HG02943 (cell line): ENCODE data around the gene RIMKLA.

ENCODE experiments used
- ATAC-seq: cut with Tn5 transposase; IDR thresholded peaks from one replicate; pipeline ENCODE4 v1.9.1; 2021; ENCODE audit warnings: mild to moderate bottlenecking, low read depth, moderate library complexity; ENCODE audit not compliant: unreplicated experiment

The RIMKLA gene

GRCh38 chr1:42424201-42424600, 43.6 kb downstream of the RIMKLA start:
- no peak for ATAC-seq

GRCh38 chr1:42427240-42427639, 46.6 kb downstream of the RIMKLA start:
- no peak for ATAC-seq

DNA sequence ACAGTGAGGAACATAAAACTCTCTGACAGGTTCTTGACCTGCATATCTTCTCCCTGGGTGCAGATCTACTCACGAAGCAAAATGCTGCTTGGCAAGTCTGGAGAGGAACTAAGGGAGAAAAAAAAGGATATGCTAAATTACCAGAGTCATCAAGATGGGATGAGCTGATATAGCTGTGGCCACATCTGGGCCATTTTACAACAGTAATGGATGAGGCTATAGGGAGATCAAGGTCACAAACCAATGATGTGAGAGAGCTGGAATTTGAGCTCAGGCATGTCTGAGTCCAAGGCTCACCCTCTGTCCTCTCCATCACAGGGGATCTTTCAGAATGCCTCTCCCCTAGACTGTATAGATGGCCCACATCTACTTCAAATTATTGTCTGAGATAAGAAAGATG, 49.0 kb downstream of the RIMKLA start:
- ATAC-seq, result no peak

DNA sequence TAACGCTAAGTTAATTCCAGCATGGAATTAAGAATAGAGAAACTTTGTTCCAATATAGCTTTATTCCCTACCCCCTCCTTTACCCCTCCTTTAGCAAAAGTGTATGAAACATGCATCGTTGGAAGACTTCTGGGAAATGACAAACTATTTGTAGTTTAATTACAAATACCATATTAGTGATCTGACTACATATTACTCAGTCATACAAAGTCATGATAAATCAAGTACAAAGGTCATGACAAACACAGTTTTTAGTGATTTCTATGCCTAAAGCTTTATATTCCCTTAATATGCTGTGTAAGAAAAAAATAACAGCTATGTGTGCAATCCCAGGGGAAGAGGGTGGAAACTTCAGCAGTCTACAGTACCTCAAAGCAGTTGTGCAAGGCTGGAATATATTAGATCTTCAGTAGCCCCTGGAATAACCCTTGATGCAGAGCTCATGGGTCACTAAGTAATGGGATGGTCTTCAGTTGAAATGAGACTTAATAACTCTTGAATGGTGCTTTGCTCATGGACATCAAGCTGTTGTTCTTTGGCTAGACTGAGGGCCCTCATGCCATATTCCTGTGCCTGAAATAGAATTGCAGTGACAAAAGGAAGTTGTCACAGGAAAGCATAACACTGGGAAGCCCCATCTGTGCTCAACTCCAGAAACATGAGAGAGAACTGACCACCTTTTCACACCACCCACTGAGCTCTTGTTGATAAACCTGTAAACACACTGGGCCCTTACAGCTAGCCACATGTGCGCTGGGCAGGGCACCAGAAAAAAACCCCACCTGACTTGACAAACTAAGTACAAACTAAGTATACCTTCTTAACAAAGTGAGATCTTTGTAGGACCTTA, 49.9 kb downstream of the RIMKLA start:
- no peak for ATAC-seq

- no peak for ATAC-seq
Measured at GRCh38 chr1:42431514-42431913, 50.9 kb downstream of the RIMKLA start.

DNA sequence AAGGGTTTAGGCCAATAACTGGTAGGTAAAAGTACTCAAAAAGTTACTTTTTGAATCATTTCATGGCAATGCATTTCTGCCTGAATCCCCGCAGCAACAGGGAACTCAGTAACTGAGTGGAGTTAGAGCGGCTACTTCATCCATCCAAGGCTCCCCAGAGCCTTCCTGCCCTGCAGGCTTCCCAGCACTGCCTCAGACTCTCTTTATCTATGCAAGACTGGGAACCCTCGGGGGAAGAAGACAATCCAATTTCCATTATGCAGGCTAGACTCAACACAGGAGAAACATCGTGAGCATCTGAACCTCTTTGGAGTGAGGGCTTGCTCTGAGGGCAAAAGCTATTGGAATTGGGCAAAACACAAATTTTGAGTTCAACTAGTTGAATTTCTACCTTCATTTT, 52.1 kb downstream of the RIMKLA start:
- no peak for ATAC-seq

- no peak for ATAC-seq
Measured at GRCh38 chr1:42433369-42433768, 52.8 kb downstream of the RIMKLA start.

- no peak for ATAC-seq
Measured at GRCh38 chr1:42434340-42434739, 53.7 kb downstream of the RIMKLA start.

DNA sequence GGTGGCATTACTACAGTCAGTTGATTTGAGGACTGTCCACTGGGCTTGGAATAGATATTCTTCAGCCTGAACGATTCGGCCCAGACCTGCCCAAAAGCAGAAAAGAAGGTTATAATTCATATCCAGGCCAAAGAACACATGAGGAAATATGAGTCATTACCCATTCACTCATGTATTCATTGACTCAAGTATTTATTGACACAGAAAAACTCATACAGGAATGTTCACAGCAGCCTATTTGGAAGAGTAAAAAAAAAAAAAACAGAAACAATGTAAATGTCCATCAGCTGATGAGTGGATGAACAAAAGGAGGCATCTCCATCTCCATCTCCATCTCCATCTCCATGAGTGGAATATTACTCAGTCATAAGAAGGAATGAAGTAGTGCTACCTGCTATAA, 59.3 kb downstream of the RIMKLA start:
- no peak for ATAC-seq

GRCh38 chr1:42442662-42443061, 62.1 kb downstream of the RIMKLA start:
- no peak for ATAC-seq

DNA sequence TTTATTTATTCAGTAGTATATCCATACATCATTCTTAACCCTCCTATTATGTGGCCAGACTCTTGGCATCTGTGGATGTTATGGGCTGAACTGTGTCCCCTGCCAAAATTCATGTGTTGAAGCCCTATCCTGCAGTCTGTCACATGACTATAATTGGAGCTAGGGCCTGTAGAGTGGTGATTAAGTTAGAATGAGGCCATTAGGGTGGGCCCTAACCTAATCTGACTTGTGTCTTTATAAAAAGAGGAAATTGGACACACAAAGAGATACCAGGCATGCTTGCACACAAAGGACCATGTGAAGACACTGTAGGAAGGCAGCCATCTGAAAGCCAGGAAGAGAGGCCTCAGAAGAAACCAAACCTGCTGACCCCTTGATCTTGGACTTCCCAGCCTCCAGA, 68.7 kb downstream of the RIMKLA start:
- ATAC-seq, result no peak

- ATAC-seq, result no peak
Measured at GRCh38 chr1:42450061-42450460, 69.5 kb downstream of the RIMKLA start.

DNA sequence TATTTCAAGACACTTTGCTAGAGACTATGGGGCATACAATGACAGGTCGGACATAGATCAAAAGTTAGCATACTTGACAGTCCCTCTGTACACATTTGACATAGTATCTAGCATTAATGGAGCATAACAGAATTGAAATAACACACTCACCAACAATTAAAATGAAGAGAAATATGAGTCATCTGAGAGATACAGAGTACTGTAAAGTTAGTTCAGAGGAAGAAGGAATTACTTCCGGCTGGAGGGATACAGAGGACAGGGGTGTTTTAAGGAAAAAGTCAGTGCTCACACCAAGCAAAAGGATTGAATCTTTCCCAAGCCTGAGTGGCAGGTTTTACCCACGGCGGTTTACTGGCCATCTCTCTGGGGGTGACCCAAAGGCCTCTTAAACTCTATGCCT, 72.8 kb downstream of the RIMKLA start:
- no peak for ATAC-seq

DNA sequence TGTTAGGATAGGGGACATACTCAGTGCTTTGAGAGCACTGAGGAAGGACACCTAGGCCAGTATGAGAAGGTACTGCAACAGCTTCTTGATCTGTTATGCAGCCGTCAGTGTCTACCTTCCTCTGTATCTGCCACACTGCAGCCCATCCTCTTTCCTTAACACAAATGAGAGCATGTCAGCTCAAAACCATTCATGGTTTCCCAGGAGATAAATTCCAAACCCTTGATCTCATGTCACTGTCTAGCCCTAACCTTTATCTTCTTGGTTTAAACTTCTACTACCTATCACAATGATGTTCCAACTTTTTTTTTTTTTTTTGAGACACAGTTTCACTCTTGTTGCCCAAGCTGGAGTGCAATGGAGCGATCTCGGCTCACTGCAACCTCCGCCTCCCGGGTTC, 73.8 kb downstream of the RIMKLA start:
- ATAC-seq, result no peak

- peak; percentile 72 for ATAC-seq
Measured at GRCh38 chr1:42456010-42456753, 75.6 kb downstream of the RIMKLA start, which contains the start of the genes PPCS and ZMYND12. PPCS (plus strand) TSS chr1:42456543; CDS start chr1:42456566, 23 bp downstream. ZMYND12 (minus strand) TSS chr1:42456022; CDS start chr1:42455997, 25 bp downstream.

DNA sequence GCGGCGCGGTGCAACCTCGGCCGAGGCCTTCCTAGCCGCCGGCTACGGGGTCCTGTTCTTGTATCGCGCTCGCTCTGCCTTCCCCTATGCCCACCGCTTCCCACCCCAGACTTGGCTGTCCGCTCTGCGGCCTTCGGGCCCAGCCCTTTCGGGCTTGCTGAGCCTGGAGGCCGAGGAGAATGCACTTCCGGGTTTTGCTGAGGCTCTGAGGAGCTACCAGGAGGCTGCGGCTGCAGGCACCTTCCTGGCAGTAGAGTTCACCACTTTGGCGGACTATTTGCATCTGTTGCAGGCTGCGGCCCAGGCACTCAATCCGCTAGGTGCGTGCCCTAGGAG, 76.1 kb downstream of the RIMKLA start:
- peak; percentile 53 for ATAC-seq

- no peak for ATAC-seq
Measured at GRCh38 chr1:42461196-42461595, 80.6 kb downstream of the RIMKLA start.

- ATAC-seq, result peak; percentile 97
Measured at GRCh38 chr1:42462828-42463763, 82.5 kb downstream of the RIMKLA start, which contains the start of gene CCDC30. CCDC30 (plus strand) TSS chr1:42463286; CDS start chr1:42480552, 17,266 bp downstream.

- no peak for ATAC-seq
Measured at GRCh38 chr1:42463921-42464320, 83.3 kb downstream of the RIMKLA start.

DNA sequence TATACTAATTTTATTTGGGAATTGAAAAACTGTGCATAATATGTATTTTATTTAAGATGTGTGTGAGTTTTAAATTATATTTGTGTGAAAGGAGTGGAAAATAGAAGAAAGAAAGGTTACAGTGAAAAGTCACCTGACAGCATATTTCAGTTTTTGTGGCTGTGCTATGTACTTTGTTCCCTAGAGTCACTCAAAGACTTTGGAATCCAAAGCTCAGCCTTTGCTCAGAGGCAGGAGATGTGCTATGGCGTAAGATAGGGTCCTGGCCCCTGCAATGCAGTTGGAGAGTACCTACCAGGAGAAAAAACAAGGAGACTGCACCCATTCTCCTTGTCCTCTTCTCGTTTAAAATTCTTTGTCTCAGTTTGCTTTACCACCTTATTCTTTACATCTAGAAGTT, 85.4 kb downstream of the RIMKLA start:
- ATAC-seq, result no peak

- no peak for ATAC-seq
Measured at GRCh38 chr1:42469727-42470126, 89.1 kb downstream of the RIMKLA start.
